DND-41 (cell line): ENCODE data around the gene CDC7.

Experiments
- ATAC-seq: fragments of 200-7000 bp; cut with Tn5 transposase; 3 replicates; pipeline ENCODE4 v1.9.1; 2021; ENCODE audit warnings: low read depth; ENCODE audit not compliant: insufficient read depth
- DNase-seq: peaks from one replicate; pipeline ENCODE4 v3.0.0-alpha.2; 2020
- H2AFZ ChIP-seq: 2 replicates; pipeline ENCODE4 v1.6.0; 2012; ENCODE audit warnings: low read depth, low read length
- H3K27ac ChIP-seq: 2 replicates; pipeline ENCODE4 v1.5.1; 2012; ENCODE audit warnings: low read length, inconsistent platforms
- H3K27me3 ChIP-seq: fragments of 200-600 bp; sonication (generic); 2 replicates; pipeline ENCODE4 v1.6.0; 2012; ENCODE audit warnings: low read length, mild to moderate bottlenecking, inconsistent platforms; ENCODE audit not compliant: insufficient read depth, poor library complexity
- H3K36me3 ChIP-seq: 2 replicates; pipeline ENCODE4 v1.5.1; 2012; ENCODE audit warnings: low read length, inconsistent platforms; ENCODE audit not compliant: insufficient read depth
- H3K4me1 ChIP-seq: 2 replicates; pipeline ENCODE4 v1.5.1; 2012; ENCODE audit warnings: mild to moderate bottlenecking, low read length; ENCODE audit not compliant: insufficient read depth
- H3K4me2 ChIP-seq: 2 replicates; pipeline ENCODE4 v1.6.0; 2012; ENCODE audit warnings: mild to moderate bottlenecking, moderate library complexity, low read length, inconsistent platforms; ENCODE audit not compliant: insufficient read depth
- H3K4me3 ChIP-seq, 2 experiments: fragments of 200-600 bp in 1 of 2; shearing (Covaris generic) in 1 of 2; 2 replicates each; pipeline ENCODE4 v1.5.1; 2012 to 2016; ENCODE audit warnings: inconsistent platforms in 2 of 2, low read length in 2 of 2, mild to moderate bottlenecking in 2 of 2, low read depth in 1 of 2, moderate library complexity in 1 of 2
- H3K79me2 ChIP-seq: 2 replicates; pipeline ENCODE4 v1.6.0; 2012; ENCODE audit warnings: low read length, inconsistent platforms; ENCODE audit not compliant: insufficient read depth
- H3K9ac ChIP-seq: 2 replicates; pipeline ENCODE4 v1.6.0; 2012; ENCODE audit warnings: low read depth, mild to moderate bottlenecking, inconsistent platforms, low read length, moderate library complexity
- H3K9me3 ChIP-seq: 2 replicates; pipeline ENCODE4 v1.5.1; 2012; ENCODE audit warnings: low read length, moderate library complexity, mild to moderate bottlenecking, inconsistent platforms; ENCODE audit not compliant: insufficient read depth, severe bottlenecking
- H4K20me1 ChIP-seq: 2 replicates; pipeline ENCODE4 v1.6.0; 2012; ENCODE audit warnings: low read length; ENCODE audit not compliant: insufficient read depth
- CTCF ChIP-seq: IDR thresholded peaks from 2 replicates; pipeline ENCODE4 v1.5.1; 2012; ENCODE audit warnings: borderline replicate concordance, low read length, moderate library complexity, mild to moderate bottlenecking; ENCODE audit not compliant: poor library complexity, severe bottlenecking; ENCODE audit errors: extremely low read depth
- EZH2 ChIP-seq: IDR thresholded peaks from 3 replicates; pipeline ENCODE4 v1.6.1; 2012; ENCODE audit warnings: borderline replicate concordance, low read depth, mild to moderate bottlenecking, moderate library complexity, low read length, inconsistent platforms; ENCODE audit not compliant: severe bottlenecking

Gene CDC7

GRCh38 chr1:91502672-91503184 lies 2.1 kb downstream of the CDC7 start:
- H3K4me3 ChIP-seq, result peak overlapping the region; percentile 71 to 79; a peak in 3 of 4 replicates
- no peak overlapping the region for H2AFZ ChIP-seq
- peaks cover 36% of the 10 kb centered on the region; the same call in 1 of the 2 replicates for H4K20me1 ChIP-seq
- peak overlapping the region; percentile 72 for H3K4me2 ChIP-seq
- H3K36me3 ChIP-seq, result peaks cover 32% of the 10 kb centered on the region
- peak overlapping the region; percentile 60 for H3K27ac ChIP-seq
- H3K9ac ChIP-seq, result peak overlapping the region; percentile 85
- no peaks in the 10 kb centered on the region for H3K27me3 ChIP-seq
- peak; percentile 59 for TF ChIP-seq CTCF
- no peak for TF ChIP-seq EZH2
- H3K9me3 ChIP-seq, result no peaks in the 10 kb centered on the region
- H3K79me2 ChIP-seq, result peaks cover 70% of the 10 kb centered on the region
- ATAC-seq (peak; percentile 36; the same call in 2 of the 3 replicates), DNase-seq (peak; percentile 30)
- H3K4me1 ChIP-seq, result peaks cover 61% of the 10 kb centered on the region

GRCh38 chr1:91503332-91503900 lies 2.8 kb downstream of the CDC7 start:
- Histone ChIP-seq H3K9ac (peak overlapping the region; percentile 85), H3K79me2 (peaks cover 77% of the 10 kb centered on the region), H3K27ac (0 out of 2 replicates have a peak overlapping the region, but pooled peaks have one; percentile 5), H3K4me2 (peak overlapping the region; percentile 72), H3K4me1 (peaks cover 61% of the 10 kb centered on the region), H3K9me3 (no peaks in the 10 kb centered on the region), H3K4me3 (peak overlapping the region in 1 of 2 experiments; percentile 79; a peak in 2 of 4 replicates), H4K20me1 (peaks cover 36% of the 10 kb centered on the region; the same call in 1 of the 2 replicates), H3K27me3 (no peaks in the 10 kb centered on the region), H3K36me3 (peaks cover 37% of the 10 kb centered on the region), H2AFZ (no peak overlapping the region)
- TF ChIP-seq CTCF, result no peak
- TF ChIP-seq EZH2, result no peak
- DNase-seq (no peak), ATAC-seq (no peak)

GRCh38 chr1:91503975-91504530 lies 3.4 kb downstream of the CDC7 start:
- H2AFZ ChIP-seq, result no peak overlapping the region
- peaks cover 43% of the 10 kb centered on the region for H3K36me3 ChIP-seq
- H3K9me3 ChIP-seq, result no peaks in the 10 kb centered on the region
- H3K27ac ChIP-seq, result no peak overlapping the region
- H3K9ac ChIP-seq, result peak overlapping the region; percentile 6; the same call in 1 of the 2 replicates
- DNase-seq (no peak), ATAC-seq (no peak)
- H3K4me1 ChIP-seq, result peaks cover 61% of the 10 kb centered on the region
- H3K4me3 ChIP-seq, result peak overlapping the region in 1 of 2 experiments; percentile 38; a peak in 1 of 4 replicates
- no peaks in the 10 kb centered on the region for H3K27me3 ChIP-seq
- H4K20me1 ChIP-seq, result peaks cover 41% of the 10 kb centered on the region; the same call in 1 of the 2 replicates
- TF ChIP-seq CTCF (no peak), EZH2 (no peak)
- peak overlapping the region; percentile 72 for H3K4me2 ChIP-seq
- H3K79me2 ChIP-seq, result peaks cover 84% of the 10 kb centered on the region
